Cardiac septum (tissue), 1 donor: ENCODE results near the gene BAZ1A. TPM values are rescaled to one million over a fixed set of nuclear protein-coding genes. Genes with fewer than 3 reads are reported as not detected.

ENCODE experiments used
- DNase-seq: peaks from one replicate; pipeline ENCODE4 v3.0.0-alpha.2; 2020; ENCODE audit warnings: low spot score
- intact Hi-C: fragments of 100-400 bp; cut with DNase I; formaldehyde crosslinking; loops from one replicate; pipeline ENCODE4 v1.14.0; 2022
- total RNA-seq: library from RNA; stranded (reverse); fragmentation: NEBNext Ultra II Directional; extraction: Animal tissue kit (Norgen Biotek cat#: 25700); gene quantifications from one replicate; pipeline ENCODE4 v1.2.1, GENCODE V29; 2021
- donor health status: DM: no; HTN: no; CAD: no.

Gene BAZ1A
- total RNA-seq, 1 donor from 2014 or later, result 8.4 TPM

GRCh38 chr14:34797747-34798583, 77.2 kb downstream of the BAZ1A start:
- no peak for DNase-seq

GRCh38 chr14:34796902-34797301, 78.3 kb downstream of the BAZ1A start:
- DNase-seq, result no peak
- intact Hi-C loops, result no loop called here

More at GRCh38 chr14:34797747-34798583, 77.2 kb downstream of the BAZ1A start:
- intact Hi-C loops, result no loop called here

GRCh38 chr14:34794941-34795340, 80.2 kb downstream of the BAZ1A start:
- no peak for DNase-seq
- intact Hi-C loops, result no loop called here

- intact Hi-C loops, result no loop called here
- DNase-seq, result no peak
Measured at GRCh38 chr14:34794217-34794616, 80.9 kb downstream of the BAZ1A start.

GRCh38 chr14:34792598-34792997, 82.6 kb downstream of the BAZ1A start:
- intact Hi-C loops, result no loop called here
- no peak for DNase-seq

- no peak for DNase-seq
- intact Hi-C loops, result no loop called here
Measured at GRCh38 chr14:34785223-34786006, 89.7 kb downstream of the BAZ1A start.

- intact Hi-C loops, result no loop called here
- no peak for DNase-seq
Measured at GRCh38 chr14:34782031-34782430, 93.1 kb downstream of the BAZ1A start.

GRCh38 chr14:34781242-34781641, 93.9 kb downstream of the BAZ1A start:
- DNase-seq, result no peak
- intact Hi-C loops, result no loop called here

GRCh38 chr14:34780646-34781045, 94.5 kb downstream of the BAZ1A start:
- no peak for DNase-seq
- intact Hi-C loops, result no loop called here

- intact Hi-C loops, result no loop called here
Measured at GRCh38 chr14:34778744-34779143, 96.4 kb downstream of the BAZ1A start.

GRCh38 chr14:34776611-34777010, 98.5 kb downstream of the BAZ1A start:
- DNase-seq, result no peak
- intact Hi-C loops, result no loop called here

More at GRCh38 chr14:34778744-34779143, 96.4 kb downstream of the BAZ1A start:
- DNase-seq, result no peak

GRCh38 chr14:34775922-34776321, 99.2 kb downstream of the BAZ1A start:
- DNase-seq, result no peak
- intact Hi-C loops, result no loop called here

- DNase-seq, result no peak
- intact Hi-C loops, result no loop called here
Measured at GRCh38 chr14:34775342-34775741, 99.8 kb downstream of the BAZ1A start.

GRCh38 chr14:34770901-34771300, 104.3 kb downstream of the BAZ1A start:
- intact Hi-C loops, result no loop called here

GRCh38 chr14:34766606-34767005, 108.6 kb downstream of the BAZ1A start:
- intact Hi-C loops, result no loop called here
- DNase-seq, result no peak

More at GRCh38 chr14:34770901-34771300, 104.3 kb downstream of the BAZ1A start:
- no peak for DNase-seq

- no peak for DNase-seq
- intact Hi-C loops, result no loop called here
Measured at GRCh38 chr14:34766060-34766459, 109.1 kb downstream of the BAZ1A start.

- no peak for DNase-seq
- intact Hi-C loops, result no loop called here
Measured at GRCh38 chr14:34755215-34755614, 119.9 kb downstream of the BAZ1A start.

- DNase-seq, result no peak
- intact Hi-C loops, result no loop called here
Measured at GRCh38 chr14:34754687-34755086, 120.5 kb downstream of the BAZ1A start.

GRCh38 chr14:34750670-34751069, 124.5 kb downstream of the BAZ1A start:
- intact Hi-C loops, result no loop called here
- DNase-seq, result no peak

GRCh38 chr14:34750233-34750632, 124.9 kb downstream of the BAZ1A start:
- no peak for DNase-seq
- intact Hi-C loops, result no loop called here

- intact Hi-C loops, result no loop called here
Measured at GRCh38 chr14:34749408-34749807, 125.8 kb downstream of the BAZ1A start.

More at GRCh38 chr14:34749408-34749807, 125.8 kb downstream of the BAZ1A start:
- DNase-seq, result no peak
